PC-3 (cell line): ENCODE data around the gene CNMD. TPM values are rescaled to one million over a fixed set of nuclear protein-coding genes. Genes with fewer than 3 reads are reported as not detected.

Experiments
- ATAC-seq: fragments of 200-7000 bp; cut with Tn5 transposase; 2 replicates; pipeline ENCODE4 v1.9.1; 2020; ENCODE audit warnings: mild to moderate bottlenecking, moderate library complexity
- BruUV-seq: library from RNA; stranded (reverse); fragments of 400-500 nt; replicated peaks from 2 replicates; lab custom pipeline; 2021; lab: Mats Ljungman, UMichigan
- CTCF ChIA-PET: fragments of 300-600 bp; sonication (Branson Sonifier 250); formaldehyde crosslinking; loops from one replicate; lab custom pipeline; 2022; ENCODE audit warnings: antibody characterized with exemption; lab: Charles Lee
- POLR2A ChIA-PET: fragments of 300-600 bp; sonication (Branson Sonifier 250); formaldehyde crosslinking; loops from one replicate; lab custom pipeline; 2022; ENCODE audit warnings: antibody characterized with exemption; ENCODE audit not compliant: unreplicated experiment; lab: Charles Lee
- DNase-seq: peaks from one replicate; pipeline ENCODE4 v3.0.0-alpha.2; 2015
- H2AFZ ChIP-seq: fragments of 300-600 bp; sonication (generic); 2 replicates; pipeline ENCODE4 v1.6.0; 2016; ENCODE audit warnings: antibody characterized with exemption, low read length
- H3F3A ChIP-seq: fragments of 300-600 bp; sonication (generic); one replicate; pipeline ENCODE4 v1.6.0; 2017; ENCODE audit warnings: antibody characterized with exemption, low read length, control low read depth, mild to moderate bottlenecking; ENCODE audit not compliant: unreplicated experiment
- H3K27ac ChIP-seq: fragments of 300-600 bp; sonication (generic); 2 replicates; pipeline ENCODE4 v1.5.1; 2016; ENCODE audit warnings: mild to moderate bottlenecking, low read length
- H3K27me3 ChIP-seq: fragments of 300-600 bp; sonication (generic); 2 replicates; pipeline ENCODE4 v1.6.1; 2016; ENCODE audit warnings: low read length, mixed read lengths
- H3K36me3 ChIP-seq: fragments of 300-600 bp; sonication (generic); 2 replicates; pipeline ENCODE4 v1.6.1; 2016; ENCODE audit warnings: low read depth, mixed run types, low read length, mixed read lengths
- H3K4me1 ChIP-seq: fragments of 300-600 bp; sonication (generic); 2 replicates; pipeline ENCODE4 v1.5.1; 2016; ENCODE audit warnings: low read length; ENCODE audit not compliant: insufficient read depth
- H3K4me2 ChIP-seq: fragments of 300-600 bp; sonication (generic); 2 replicates; pipeline ENCODE4 v1.6.0; 2016; ENCODE audit warnings: low read length
- H3K4me3 ChIP-seq: fragments of 300-600 bp; sonication (generic); 2 replicates; pipeline ENCODE4 v1.5.1; 2016; ENCODE audit warnings: mild to moderate bottlenecking, low read length, mixed read lengths
- H3K79me2 ChIP-seq: fragments of 300-600 bp; sonication (generic); 2 replicates; pipeline ENCODE4 v1.6.1; 2017; ENCODE audit warnings: low read length, mixed read lengths
- H3K9ac ChIP-seq: fragments of 300-600 bp; sonication (generic); 2 replicates; pipeline ENCODE4 v1.6.0; 2016; ENCODE audit warnings: mild to moderate bottlenecking, low read length
- H3K9me2 ChIP-seq: fragments of 300-600 bp; sonication (generic); replicated peaks from 2 replicates; pipeline ENCODE4 v1.6.1; 2016; ENCODE audit warnings: mixed run types, low read length, mixed read lengths
- H3K9me3 ChIP-seq: fragments of 300-600 bp; sonication (generic); 2 replicates; pipeline ENCODE4 v1.6.1; 2016; ENCODE audit warnings: low read length, mixed read lengths
- H4K20me1 ChIP-seq: fragments of 300-600 bp; sonication (generic); 2 replicates; pipeline ENCODE4 v1.6.1; 2016; ENCODE audit warnings: low read length, mixed read lengths
- EZH2 ChIP-seq: fragments of 300-600 bp; sonication (generic); IDR thresholded peaks from one replicate; pipeline ENCODE4 v1.6.1; 2017; ENCODE audit warnings: antibody characterized with exemption, mild to moderate bottlenecking, low read length; ENCODE audit not compliant: unreplicated experiment
- EZH2phosphoT487 ChIP-seq: fragments of 300-600 bp; sonication (generic); IDR thresholded peaks from 2 replicates; pipeline ENCODE4 v1.6.1; 2018; ENCODE audit warnings: mild to moderate bottlenecking, antibody characterized with exemption, low read length, borderline replicate concordance
- intact Hi-C: fragments of 100-400 bp; cut with micrococcal nuclease; formaldehyde crosslinking; loops from 2 replicates; pipeline ENCODE4 v1.9.0; 2023
- total RNA-seq: library from RNA; depleted of rRNA; stranded (reverse); fragments of >200 nt; gene quantifications from 2 replicates; pipeline ENCODE4 v1.2.3, GENCODE V29; 2014
- TF ChIP-seq, protein P1 (sequence below): fragments of 300-600 bp; sonication (generic); conservative IDR thresholded peaks from 2 replicates; pipeline ENCODE4 v1.5.1; 2017; ENCODE audit warnings: antibody characterized with exemption, low read depth, mild to moderate bottlenecking, low read length

CNMD gene
- total RNA-seq, 1 experiment from 2014 or later, result not detected

DNA sequence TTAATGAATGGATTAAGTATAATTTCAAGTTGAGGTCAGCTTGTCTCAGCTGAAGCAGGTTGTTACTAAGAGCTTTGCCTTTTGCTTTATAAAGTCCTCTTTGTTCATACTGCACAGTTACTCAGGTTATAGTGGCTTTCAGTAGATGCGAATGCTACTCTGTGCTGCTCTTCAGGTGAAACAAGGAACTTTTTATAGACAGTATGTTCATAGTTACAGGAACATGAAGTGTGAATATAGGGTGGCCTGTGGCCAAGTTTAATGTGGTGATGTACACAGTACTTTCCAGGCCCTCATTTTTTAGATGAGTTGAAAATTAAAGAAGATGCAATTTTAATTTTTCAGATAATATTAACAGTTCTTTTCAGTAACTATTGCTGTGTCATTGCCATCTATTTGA, 66.2 kb downstream of the CNMD start:
- Histone ChIP-seq H3K4me1 (no peaks in the 10 kb centered on the region), H3F3A (no peaks in the 10 kb centered on the region), H3K9me2 (no peaks in the 10 kb centered on the region), H3K9me3 (no peaks in the 10 kb centered on the region), H2AFZ (no peak overlapping the region), H4K20me1 (no peaks in the 10 kb centered on the region), H3K4me2 (no peak overlapping the region), H3K27me3 (no peaks in the 10 kb centered on the region), H3K36me3 (no peaks in the 10 kb centered on the region; the same call in 1 of the 2 replicates), H3K79me2 (no peaks in the 10 kb centered on the region), H3K9ac (no peak overlapping the region), H3K4me3 (no peak overlapping the region), H3K27ac (no peak overlapping the region)
- BruUV-seq, result no TSS peak
- TF ChIP-seq, protein P1, sequence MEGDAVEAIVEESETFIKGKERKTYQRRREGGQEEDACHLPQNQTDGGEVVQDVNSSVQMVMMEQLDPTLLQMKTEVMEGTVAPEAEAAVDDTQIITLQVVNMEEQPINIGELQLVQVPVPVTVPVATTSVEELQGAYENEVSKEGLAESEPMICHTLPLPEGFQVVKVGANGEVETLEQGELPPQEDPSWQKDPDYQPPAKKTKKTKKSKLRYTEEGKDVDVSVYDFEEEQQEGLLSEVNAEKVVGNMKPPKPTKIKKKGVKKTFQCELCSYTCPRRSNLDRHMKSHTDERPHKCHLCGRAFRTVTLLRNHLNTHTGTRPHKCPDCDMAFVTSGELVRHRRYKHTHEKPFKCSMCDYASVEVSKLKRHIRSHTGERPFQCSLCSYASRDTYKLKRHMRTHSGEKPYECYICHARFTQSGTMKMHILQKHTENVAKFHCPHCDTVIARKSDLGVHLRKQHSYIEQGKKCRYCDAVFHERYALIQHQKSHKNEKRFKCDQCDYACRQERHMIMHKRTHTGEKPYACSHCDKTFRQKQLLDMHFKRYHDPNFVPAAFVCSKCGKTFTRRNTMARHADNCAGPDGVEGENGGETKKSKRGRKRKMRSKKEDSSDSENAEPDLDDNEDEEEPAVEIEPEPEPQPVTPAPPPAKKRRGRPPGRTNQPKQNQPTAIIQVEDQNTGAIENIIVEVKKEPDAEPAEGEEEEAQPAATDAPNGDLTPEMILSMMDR, result no peak
- TF ChIP-seq EZH2phosphoT487 (no peak), EZH2 (no peak)
- DNase-seq, result no peak
- no peak for ATAC-seq
- ChIA-PET CTCF (no interaction called here), POLR2A (no interaction called here)
- intact Hi-C loops, result no loop called here

DNA sequence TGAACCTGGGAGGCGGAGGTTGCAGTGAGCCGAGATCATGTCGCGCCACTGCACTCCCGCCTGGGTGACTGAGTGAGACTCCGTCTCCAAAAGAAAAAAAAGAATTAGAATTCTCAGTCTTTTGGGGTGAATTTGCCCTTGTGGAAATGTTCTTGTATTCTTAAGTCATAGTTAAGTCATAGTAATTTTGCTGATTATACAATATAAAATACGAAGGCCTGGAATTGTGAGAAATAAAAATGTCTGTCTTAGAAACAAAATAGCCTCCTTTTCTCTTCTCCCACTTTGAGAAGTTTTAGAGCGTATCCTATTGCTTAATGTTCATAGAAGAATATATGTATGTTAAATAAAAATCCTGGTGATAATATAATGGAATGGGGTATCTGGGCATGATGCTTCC, 68.9 kb downstream of the CNMD start:
- Histone ChIP-seq H3F3A (no peaks in the 10 kb centered on the region), H3K36me3 (peaks cover 13% of the 10 kb centered on the region), H3K79me2 (no peaks in the 10 kb centered on the region), H3K9me3 (no peaks in the 10 kb centered on the region), H2AFZ (no peak overlapping the region), H4K20me1 (no peaks in the 10 kb centered on the region), H3K4me2 (no peak overlapping the region), H3K4me1 (no peaks in the 10 kb centered on the region), H3K27ac (no peak overlapping the region), H3K9ac (no peak overlapping the region), H3K4me3 (no peak overlapping the region), H3K9me2 (no peaks in the 10 kb centered on the region), H3K27me3 (no peaks in the 10 kb centered on the region)
- intact Hi-C loops, result no loop called here
- ChIA-PET POLR2A (no interaction called here), CTCF (no interaction called here)
- ATAC-seq (no peak), DNase-seq (no peak)
- BruUV-seq, result no TSS peak
- TF ChIP-seq EZH2phosphoT487 (no peak), EZH2 (no peak)
- TF ChIP-seq, protein P1, result no peak

DNA sequence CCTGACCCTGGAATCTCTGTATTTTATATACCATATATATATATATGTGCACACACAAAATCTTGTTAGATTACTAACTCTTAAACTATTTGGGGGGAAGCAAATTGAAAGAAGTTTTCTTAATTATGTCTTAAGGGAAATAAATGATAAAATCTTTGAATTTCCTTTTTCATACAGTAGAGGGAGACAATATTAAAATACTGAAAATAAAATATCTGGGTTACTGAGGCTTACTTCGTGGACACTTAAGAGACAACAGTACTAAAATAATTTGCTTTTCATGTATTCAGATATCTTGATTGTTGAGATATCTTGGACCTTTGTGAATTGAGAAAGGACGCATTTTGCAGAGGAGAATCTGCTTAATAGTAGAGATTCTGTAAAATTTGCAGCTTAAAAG, 69.9 kb downstream of the CNMD start:
- no peak overlapping the region for H3K4me2 ChIP-seq
- no peaks in the 10 kb centered on the region for H3K4me1 ChIP-seq
- no peaks in the 10 kb centered on the region for H3K27me3 ChIP-seq
- H2AFZ ChIP-seq, result no peak overlapping the region
- no peaks in the 10 kb centered on the region for H3F3A ChIP-seq
- peaks cover 18% of the 10 kb centered on the region for H3K36me3 ChIP-seq
- no peak overlapping the region for H3K9ac ChIP-seq
- intact Hi-C loops, result no loop called here
- no peaks in the 10 kb centered on the region for H4K20me1 ChIP-seq
- ATAC-seq (no peak), DNase-seq (no peak)
- H3K27ac ChIP-seq, result no peak overlapping the region
- H3K9me3 ChIP-seq, result no peaks in the 10 kb centered on the region
- no peak overlapping the region for H3K4me3 ChIP-seq
- no peaks in the 10 kb centered on the region for H3K79me2 ChIP-seq
- BruUV-seq, result no TSS peak
- CTCF ChIA-PET, result no interaction called here
- POLR2A ChIA-PET, result no interaction called here
- TF ChIP-seq, protein P1, result no peak; the same call in 1 of the 2 replicates
- TF ChIP-seq EZH2phosphoT487 (no peak), EZH2 (no peak)
- H3K9me2 ChIP-seq, result no peaks in the 10 kb centered on the region
